Kidney epithelial cell (primary cell): ENCODE data around the gene ZBTB33. TPM values are rescaled to one million over a fixed set of nuclear protein-coding genes. Genes with fewer than 3 reads are reported as not detected.

Experiments
- DNase-seq: peaks from one replicate; pipeline ENCODE4 v3.0.0-alpha.2; 2010; ENCODE audit warnings: low read depth
- H3K27me3 ChIP-seq: 2 replicates; pipeline ENCODE4 v1.6.0; 2011; ENCODE audit warnings: low read length; ENCODE audit not compliant: control insufficient read depth, insufficient read depth
- H3K36me3 ChIP-seq: 2 replicates; pipeline ENCODE4 v1.5.1; 2011; ENCODE audit warnings: low read length; ENCODE audit not compliant: control insufficient read depth, insufficient read depth
- H3K4me3 ChIP-seq: 2 replicates; pipeline ENCODE4 v1.5.1; 2011; ENCODE audit warnings: low read depth, mild to moderate bottlenecking, control low read depth, low read length
- total RNA-seq: library from RNA; depleted of rRNA; stranded (reverse); fragments of >200 nt; gene quantifications from 2 replicates; pipeline ENCODE4 v1.2.3, GENCODE V29; 2015
- TF ChIP-seq, protein P1 (sequence below): IDR thresholded peaks from 2 replicates; pipeline ENCODE4 v1.5.1; 2011; ENCODE audit warnings: mild to moderate bottlenecking, moderate library complexity, low read length, control low read depth, inconsistent platforms; ENCODE audit not compliant: insufficient read depth, poor library complexity, severe bottlenecking

The ZBTB33 gene, protein sequence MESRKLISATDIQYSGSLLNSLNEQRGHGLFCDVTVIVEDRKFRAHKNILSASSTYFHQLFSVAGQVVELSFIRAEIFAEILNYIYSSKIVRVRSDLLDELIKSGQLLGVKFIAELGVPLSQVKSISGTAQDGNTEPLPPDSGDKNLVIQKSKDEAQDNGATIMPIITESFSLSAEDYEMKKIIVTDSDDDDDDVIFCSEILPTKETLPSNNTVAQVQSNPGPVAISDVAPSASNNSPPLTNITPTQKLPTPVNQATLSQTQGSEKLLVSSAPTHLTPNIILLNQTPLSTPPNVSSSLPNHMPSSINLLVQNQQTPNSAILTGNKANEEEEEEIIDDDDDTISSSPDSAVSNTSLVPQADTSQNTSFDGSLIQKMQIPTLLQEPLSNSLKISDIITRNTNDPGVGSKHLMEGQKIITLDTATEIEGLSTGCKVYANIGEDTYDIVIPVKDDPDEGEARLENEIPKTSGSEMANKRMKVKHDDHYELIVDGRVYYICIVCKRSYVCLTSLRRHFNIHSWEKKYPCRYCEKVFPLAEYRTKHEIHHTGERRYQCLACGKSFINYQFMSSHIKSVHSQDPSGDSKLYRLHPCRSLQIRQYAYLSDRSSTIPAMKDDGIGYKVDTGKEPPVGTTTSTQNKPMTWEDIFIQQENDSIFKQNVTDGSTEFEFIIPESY
- total RNA-seq: 23.7 and 25.0 TPM in 2 replicates

DNA sequence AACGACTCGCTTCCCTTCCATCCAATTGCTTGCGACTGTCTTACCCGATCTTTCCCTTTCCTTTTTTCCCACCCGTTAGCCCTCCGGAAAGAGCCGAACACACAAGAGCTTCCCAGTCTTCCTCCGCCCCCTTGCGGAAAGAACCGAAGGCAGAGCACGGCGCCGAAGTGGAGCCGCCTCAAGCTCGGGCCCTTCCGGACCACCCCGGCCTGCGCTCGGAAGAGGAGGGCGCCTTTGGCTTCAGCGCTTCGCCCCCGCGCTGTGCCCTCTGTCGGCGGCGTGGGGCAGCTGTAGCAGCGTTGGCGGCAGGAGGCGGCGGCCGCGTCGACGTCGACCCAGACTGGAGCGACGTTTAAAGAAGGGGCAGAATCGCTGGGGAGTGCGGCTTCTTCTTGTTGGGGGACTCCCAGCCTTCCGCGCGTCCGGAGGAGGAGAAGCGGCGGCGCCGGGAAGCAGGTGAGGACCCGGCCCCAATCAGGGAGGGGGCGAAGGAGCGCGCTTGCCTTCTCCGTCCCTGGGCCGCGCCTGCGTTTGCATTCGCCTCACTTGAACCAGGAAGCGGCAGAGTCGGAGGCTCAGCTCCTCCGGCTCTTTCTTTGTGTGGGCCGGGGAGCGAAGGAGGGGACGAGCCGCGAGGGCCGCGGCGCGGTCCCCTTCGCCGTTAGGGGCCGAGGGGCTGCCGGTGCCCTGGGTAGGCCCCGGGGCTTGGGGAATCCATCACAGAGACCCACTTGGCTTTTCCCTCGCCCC, at the start of gene ZBTB33:
Gene ZBTB33 (plus strand): TSS at position 291 of the 750 bp plus-strand sequence. CDS start 2,604 bp downstream, outside the sequence.
- DNase-seq: peak; percentile 63
- Histone ChIP-seq H3K27me3 (no peaks in the 10 kb centered on the region), H3K4me3 (peak within 1 kb of the TSS; percentile 78), H3K36me3 (no peaks in the 10 kb centered on the region)
- TF ChIP-seq, protein P1, sequence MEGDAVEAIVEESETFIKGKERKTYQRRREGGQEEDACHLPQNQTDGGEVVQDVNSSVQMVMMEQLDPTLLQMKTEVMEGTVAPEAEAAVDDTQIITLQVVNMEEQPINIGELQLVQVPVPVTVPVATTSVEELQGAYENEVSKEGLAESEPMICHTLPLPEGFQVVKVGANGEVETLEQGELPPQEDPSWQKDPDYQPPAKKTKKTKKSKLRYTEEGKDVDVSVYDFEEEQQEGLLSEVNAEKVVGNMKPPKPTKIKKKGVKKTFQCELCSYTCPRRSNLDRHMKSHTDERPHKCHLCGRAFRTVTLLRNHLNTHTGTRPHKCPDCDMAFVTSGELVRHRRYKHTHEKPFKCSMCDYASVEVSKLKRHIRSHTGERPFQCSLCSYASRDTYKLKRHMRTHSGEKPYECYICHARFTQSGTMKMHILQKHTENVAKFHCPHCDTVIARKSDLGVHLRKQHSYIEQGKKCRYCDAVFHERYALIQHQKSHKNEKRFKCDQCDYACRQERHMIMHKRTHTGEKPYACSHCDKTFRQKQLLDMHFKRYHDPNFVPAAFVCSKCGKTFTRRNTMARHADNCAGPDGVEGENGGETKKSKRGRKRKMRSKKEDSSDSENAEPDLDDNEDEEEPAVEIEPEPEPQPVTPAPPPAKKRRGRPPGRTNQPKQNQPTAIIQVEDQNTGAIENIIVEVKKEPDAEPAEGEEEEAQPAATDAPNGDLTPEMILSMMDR: peak; percentile 61

DNA sequence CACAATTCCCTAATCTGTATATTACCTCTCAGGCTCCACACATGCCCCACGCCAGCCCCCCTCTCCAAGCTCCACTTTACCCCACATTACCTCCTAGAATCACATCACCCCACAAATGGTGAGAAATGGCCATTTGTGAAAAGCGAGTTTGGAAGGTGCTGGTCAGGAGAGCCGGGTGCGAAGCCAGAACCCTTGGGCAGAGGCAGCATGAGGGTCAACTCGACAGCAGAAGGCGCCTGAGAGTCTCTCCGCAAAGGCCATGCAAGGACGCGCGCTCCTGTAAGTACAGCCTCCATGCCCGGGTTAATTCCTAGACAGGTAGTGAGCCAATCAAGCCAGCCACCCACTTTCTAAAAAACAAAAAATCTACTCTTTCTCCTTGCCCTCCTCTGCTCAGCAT, 49.8 kb upstream of the ZBTB33 start:
- Histone ChIP-seq H3K36me3 (no peaks in the 10 kb centered on the region), H3K27me3 (no peaks in the 10 kb centered on the region), H3K4me3 (no peak overlapping the region)
- TF ChIP-seq, protein P1: no peak
- no peak for DNase-seq

DNA sequence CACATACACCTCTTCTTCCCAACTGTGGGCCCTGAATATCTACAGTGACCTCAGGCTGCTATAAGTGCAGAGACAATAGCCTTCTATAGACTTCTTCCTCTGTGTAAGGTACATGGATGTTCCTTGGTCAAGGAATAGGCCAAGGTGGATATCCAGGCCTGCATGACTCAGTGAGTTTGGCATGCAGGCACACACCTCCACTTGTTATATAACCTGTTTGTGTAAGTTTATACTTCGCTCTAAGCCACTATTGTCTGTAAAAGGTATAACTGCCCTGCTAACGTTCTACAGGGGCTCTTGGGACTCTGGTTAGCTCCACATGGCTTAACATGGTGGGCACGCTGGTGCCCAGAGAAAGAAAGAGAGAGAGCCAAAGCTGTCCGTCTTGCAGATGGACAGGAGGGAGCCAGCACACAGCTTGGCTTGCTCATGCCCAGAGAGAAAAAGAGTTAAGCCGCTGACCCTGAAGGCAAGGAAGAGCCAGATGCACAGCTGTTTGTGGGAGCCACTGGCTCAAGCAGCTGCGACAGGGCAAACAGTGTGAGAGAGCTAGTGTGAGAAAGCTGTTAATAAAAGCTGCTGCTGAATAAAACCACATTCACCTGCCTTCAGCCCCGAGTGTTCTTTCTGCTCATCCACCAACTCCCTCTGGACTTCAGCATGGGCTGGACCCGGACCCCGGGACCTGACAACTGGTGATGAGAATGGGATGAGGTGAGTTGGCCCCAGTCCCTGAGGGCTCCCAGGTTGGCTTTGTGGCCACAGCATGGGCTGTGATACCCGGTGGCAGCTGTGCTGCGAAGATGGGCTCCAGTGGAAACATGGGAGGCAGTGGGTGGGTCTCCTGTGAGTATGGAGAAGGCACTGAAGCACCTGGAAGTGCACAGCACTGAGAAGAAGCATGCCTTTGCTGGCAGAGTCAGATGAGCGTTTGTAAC, 44.5 kb upstream of the ZBTB33 start:
- no peak for DNase-seq
- TF ChIP-seq, protein P1: no peak
- H3K4me3 ChIP-seq: no peak overlapping the region
- no peaks in the 10 kb centered on the region for H3K36me3 ChIP-seq
- H3K27me3 ChIP-seq: no peaks in the 10 kb centered on the region

DNA sequence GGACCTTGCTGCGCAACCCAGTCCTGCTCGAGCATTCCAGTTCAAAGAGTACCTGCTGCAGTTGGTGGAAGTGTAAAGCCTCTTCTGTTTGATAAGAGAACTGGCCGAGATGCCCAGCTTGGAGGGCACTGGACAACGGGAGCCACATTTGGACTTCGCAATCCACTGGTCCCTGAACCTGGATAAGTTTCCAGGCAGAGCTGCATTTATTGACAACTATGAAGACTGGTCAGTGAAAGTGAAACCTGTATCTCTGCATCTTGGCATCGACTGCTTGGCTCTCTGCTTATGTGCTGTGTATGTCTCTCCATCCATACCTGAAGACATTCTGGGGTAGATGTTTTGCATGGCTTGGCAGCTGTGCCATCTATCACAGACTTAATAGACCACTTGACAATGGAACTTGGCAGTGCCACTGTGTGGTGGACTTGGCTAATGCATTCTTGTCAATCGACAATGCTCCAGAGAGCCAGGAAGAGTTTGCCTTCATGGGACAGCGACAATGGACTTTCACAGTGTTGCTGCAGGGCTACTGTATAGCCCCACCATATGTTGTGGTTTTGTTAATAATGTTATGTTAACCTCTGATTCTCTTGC, 43.5 kb upstream of the ZBTB33 start:
- Histone ChIP-seq H3K4me3 (no peak overlapping the region), H3K27me3 (no peaks in the 10 kb centered on the region), H3K36me3 (no peaks in the 10 kb centered on the region)
- TF ChIP-seq, protein P1: no peak
- DNase-seq: no peak
